GM19467 (cell line): ENCODE measurements around the gene ENDOV.

Source experiments
- ATAC-seq: cut with Tn5 transposase; IDR thresholded peaks from one replicate; pipeline ENCODE4 v1.9.1; 2021; ENCODE audit warnings: mild to moderate bottlenecking, moderate library complexity; ENCODE audit not compliant: unreplicated experiment

ENDOV gene

DNA sequence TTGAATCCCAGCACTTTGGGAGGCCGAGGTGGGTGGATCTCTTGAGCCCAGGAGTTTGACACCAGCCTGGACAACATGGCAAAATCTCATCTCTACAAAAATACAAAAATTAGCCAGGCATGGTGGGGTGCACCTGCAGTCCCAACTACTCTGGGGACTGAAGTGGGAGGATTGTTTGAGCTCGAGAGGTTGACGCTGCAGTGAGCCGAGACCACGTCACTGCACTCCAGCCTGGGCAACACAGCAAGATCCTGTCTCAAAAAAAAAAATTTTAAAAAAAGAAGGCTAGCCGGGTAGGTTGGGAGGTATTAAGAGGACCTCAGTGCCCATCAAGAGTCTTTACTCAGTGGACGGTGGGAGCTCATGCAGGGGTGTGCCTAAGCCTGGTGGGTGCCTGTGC is 65.3 kb downstream of the ENDOV start:
- no peak for ATAC-seq

DNA sequence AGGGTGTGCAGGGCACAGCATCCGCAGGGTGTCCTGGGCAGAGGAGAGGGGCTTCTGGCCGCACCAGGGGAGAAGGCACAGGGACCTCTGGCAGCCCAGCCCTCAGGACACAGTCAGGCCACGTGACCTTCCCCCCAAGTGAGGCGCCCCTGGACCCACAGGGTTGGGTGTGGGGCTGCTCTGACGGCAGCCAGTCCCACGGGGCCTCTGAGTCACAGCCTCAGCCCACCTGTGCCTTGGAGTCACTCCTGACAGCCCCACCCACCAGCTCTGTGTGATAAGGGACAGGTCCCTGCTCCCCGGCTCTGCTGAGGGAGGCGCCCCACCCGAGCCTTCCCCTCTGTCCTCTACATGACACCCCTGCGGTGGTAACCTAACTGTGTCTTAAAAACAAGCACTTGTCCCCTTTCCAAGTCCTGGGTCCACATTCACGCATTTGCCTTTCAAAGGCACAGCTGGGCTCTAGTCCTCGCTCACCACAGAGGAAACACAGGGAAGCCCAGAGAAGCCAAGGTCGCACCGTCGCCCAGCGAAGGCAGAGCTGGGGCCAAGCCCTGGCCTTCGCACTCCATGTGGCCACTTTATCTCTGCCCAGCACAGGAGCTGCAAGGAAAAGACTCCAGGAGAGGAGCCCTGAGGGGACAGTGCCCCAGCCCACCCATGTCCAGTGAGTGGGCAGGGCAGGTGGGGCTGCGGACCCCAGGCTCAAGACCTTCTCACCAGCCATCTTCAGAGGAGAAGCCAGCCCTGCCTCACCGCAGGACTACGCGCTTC is 66.5 kb downstream of the ENDOV start:
- no peak for ATAC-seq

DNA sequence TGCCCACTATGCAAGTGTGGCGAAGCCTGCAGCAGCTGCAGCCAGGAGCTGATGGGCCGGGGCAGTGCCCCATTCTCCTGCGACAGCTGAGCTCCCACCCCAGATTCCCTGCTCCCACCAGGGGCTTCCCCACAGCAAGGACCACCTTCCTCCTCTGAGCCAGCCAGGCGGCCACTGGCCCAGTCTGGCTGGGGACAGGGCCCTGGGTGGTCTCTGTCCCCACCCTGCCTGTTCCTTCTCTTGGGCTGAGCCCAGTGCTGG is 67.0 kb downstream of the ENDOV start:
- no peak for ATAC-seq

DNA sequence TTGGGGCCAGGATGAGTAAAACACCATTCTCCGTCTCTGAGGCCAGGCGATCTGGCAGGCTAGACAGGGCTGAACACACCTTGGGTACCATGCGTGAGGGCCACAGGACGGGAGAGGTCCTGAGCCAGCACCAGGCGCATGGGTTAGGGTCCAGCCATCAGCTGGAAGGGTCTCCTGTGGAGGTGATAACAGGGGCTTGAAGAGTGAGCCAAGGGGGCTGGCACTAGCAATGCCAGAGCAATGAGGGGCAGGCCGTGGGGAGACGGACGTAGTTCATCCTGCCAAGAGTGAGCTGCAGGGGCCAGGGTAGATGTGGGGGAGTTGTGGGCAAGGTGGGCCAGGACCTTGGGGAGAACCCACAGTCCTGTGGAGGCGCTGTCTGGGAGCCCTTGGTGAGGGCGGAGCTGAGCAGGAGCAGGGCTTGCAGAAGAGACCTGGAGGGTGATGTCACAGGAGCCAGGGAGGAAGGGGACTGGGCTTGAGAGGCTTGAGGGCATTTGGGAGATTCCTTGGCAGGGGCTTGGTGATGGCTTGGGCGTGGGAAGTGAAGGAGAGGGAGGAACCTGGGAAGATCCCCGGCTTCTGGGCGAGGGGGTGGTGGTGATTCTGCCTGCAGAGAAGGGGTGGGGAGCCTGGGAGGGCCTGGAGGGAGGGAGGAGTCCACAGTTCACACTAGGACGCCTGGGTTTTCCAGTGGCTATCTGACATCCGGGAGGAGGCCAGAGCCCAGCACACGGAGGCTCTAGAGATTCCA is 67.8 kb downstream of the ENDOV start:
- ATAC-seq = no peak

DNA sequence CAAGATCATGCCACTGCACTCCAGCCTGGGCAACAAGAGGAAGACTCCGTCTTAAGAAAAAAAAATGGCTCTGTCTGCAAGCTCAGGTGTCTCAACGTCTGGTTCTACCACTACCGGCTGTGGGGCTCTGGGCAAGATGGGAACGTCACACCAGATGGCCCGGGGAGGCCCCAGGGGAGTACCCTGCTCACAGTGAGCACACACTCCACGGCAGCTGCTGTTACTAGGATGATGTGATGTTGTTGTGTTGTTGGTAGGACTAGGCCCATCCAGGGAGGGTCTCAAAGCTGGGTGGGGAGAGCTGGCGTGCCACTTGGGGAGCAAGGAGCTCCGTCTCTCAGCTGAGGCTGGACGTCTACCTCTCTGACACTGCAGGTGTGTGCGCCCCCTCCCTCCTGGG is 70.9 kb downstream of the ENDOV start:
- no peak for ATAC-seq

DNA sequence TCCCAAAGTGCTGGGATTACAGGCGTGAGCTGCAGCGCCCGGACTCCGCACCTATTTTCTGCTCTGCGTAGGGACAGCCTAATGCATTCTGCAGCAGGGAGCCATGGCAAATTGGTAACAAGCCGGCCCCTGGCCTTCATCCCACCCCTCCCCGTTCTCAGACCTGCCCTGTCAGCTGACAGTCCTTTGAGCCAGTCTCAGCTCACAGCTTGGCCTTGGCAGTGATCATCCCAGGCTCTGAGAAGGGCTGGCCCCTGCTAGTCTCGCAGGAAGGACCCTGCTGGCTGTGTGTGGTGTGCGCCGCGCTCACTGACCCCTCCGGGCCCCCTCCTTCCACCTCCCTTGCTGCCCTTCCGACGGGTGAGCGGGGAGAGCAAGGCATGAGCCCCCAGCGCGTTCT is 71.7 kb downstream of the ENDOV start:
- ATAC-seq = no peak

DNA sequence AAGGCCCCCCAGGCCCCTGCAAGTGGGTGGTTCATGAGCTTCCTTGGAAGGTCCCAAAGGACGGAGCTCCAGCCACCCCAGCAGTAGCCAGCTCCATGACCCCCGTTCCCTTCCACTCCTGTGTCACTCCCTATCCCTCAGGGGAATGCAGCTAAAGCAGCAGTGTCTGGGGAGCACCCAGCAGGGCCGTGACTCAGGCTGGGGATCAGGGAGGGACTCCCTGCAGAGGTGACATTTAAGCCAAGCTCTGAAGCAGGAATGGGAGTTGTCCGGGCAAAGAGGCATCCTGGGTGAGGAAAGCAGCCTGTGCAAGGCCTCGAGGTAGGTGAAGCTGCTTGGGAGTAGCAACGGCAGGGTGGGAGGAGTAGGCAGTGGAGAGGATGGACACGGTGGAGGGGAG is 72.5 kb downstream of the ENDOV start:
- no peak for ATAC-seq
